Testis (tissue), 2 donors: ENCODE results near the gene TMEM184A.

Experiments
- CTCF ChIP-seq, 3 experiments: fragments of 450-650 bp in 2 of 3; fragments of 200-600 bp in 1 of 3; sonication (generic) in 1 of 3; IDR thresholded peaks; one replicate each; pipeline ENCODE4 v1.5.1; 2016 to 2019; ENCODE audit warnings: antibody characterized with exemption in 3 of 3, mild to moderate bottlenecking in 2 of 3, moderate library complexity in 1 of 3
- POLR2A ChIP-seq: fragments of 450-650 bp; IDR thresholded peaks from one replicate; pipeline ENCODE4 v1.6.1; 2017; ENCODE audit warnings: antibody characterized with exemption, mild to moderate bottlenecking, moderate library complexity

- TF ChIP-seq CTCF (IDR thresholded peaks at IDR 0.05) (no peak), POLR2A (no peak)
Measured at GRCh38 chr7:1560620-1561031, 4.6 kb upstream of the TMEM184A start.
